B cell (primary cell): ENCODE data around the gene MISFA. TPM values are rescaled to one million over a fixed set of nuclear protein-coding genes. Genes with fewer than 3 reads are reported as not detected.

Experiments used
- ATAC-seq: fragments of 200-7000 bp; cut with Tn5 transposase; one replicate; pipeline ENCODE4 v1.10.0; 2021; ENCODE audit warnings: low read depth, mild to moderate bottlenecking, moderate number of reproducible peaks, moderate library complexity
- CTCF ChIA-PET: fragments of 350-600 bp; sonication (Branson Sonifier 250); formaldehyde crosslinking; loops from one replicate; lab custom pipeline; 2021; ENCODE audit warnings: antibody characterized with exemption, inconsistent platforms; lab: Charles Lee
- POLR2A ChIA-PET: fragments of 350-600 bp; sonication (Branson Sonifier 250); formaldehyde crosslinking; loops from one replicate; lab custom pipeline; 2021; ENCODE audit warnings: antibody characterized with exemption; lab: Charles Lee
- DNase-seq: peaks from one replicate; pipeline ENCODE4 v3.0.0; 2013
- H2AFZ ChIP-seq: 2 replicates; pipeline ENCODE4 v1.6.1; 2012; ENCODE audit warnings: mild to moderate bottlenecking, low read depth, low read length; ENCODE audit not compliant: insufficient read depth, poor library complexity, severe bottlenecking
- H3K27ac ChIP-seq, 2 donors: 1 replicate in 1 of 2; 2 replicates in 1 of 2; pipeline ENCODE4 v1.5.1; 2012 to 2013; ENCODE audit warnings: low read length in 2 of 2, mild to moderate bottlenecking in 2 of 2, moderate library complexity in 1 of 2
- H3K27me3 ChIP-seq, 4 experiments: fragments of 200-600 bp in 1 of 4; sonication (generic) in 1 of 4; replicated peaks in 1 of 4; 1 replicate in 2 of 4; 2 replicates in 2 of 4; pipeline versions ENCODE4 v1.6.1 to v1.7.0; 2013 to 2016; ENCODE audit warnings: low read length in 3 of 4, mild to moderate bottlenecking in 2 of 4, mixed read lengths in 1 of 4, moderate library complexity in 1 of 4; ENCODE audit not compliant: insufficient read depth in 4 of 4, control insufficient read depth in 3 of 4; ENCODE audit errors: control extremely low read depth in 1 of 4
- H3K36me3 ChIP-seq, 2 experiments: replicated peaks in 1 of 2; 1 replicate in 1 of 2; 2 replicates in 1 of 2; pipeline versions ENCODE4 v1.6.1 to v1.7.1; 2013; ENCODE audit warnings: low read length in 1 of 2; ENCODE audit not compliant: insufficient read depth in 2 of 2, control insufficient read depth in 1 of 2; ENCODE audit errors: control extremely low read depth in 1 of 2, extremely low read depth in 1 of 2
- H3K4me1 ChIP-seq, 2 donors: fragments of 200-600 bp in 1 of 2; sonication (generic) in 1 of 2; 1 replicate in 1 of 2; 2 replicates in 1 of 2; pipeline versions ENCODE4 v1.5.1 to v1.6.1; 2013 to 2017; ENCODE audit warnings: low read length in 2 of 2; ENCODE audit not compliant: control insufficient read depth in 2 of 2, insufficient read depth in 2 of 2
- H3K4me2 ChIP-seq: replicated peaks from 2 replicates; pipeline ENCODE3; 2012; ENCODE audit warnings: mild to moderate bottlenecking, low read depth, low read length; ENCODE audit not compliant: poor library complexity, severe bottlenecking
- H3K4me3 ChIP-seq, 5 experiments: fragments of 200-600 bp in 1 of 5; sonication (generic) in 1 of 5; 1 replicate in 3 of 5; 2 replicates in 2 of 5; pipeline versions ENCODE4 v1.5.1 to v1.7.0; 2011 to 2016; ENCODE audit warnings: low read length in 4 of 5, mild to moderate bottlenecking in 4 of 5, low read depth in 2 of 5, control low read depth in 1 of 5, moderate library complexity in 1 of 5; ENCODE audit not compliant: insufficient read depth in 1 of 5; ENCODE audit errors: control extremely low read depth in 1 of 5, extremely low read depth in 1 of 5
- H3K79me2 ChIP-seq: fragments of 200-600 bp; sonication (generic); one replicate; pipeline ENCODE4 v1.6.0; 2016; ENCODE audit warnings: low read length; ENCODE audit not compliant: control insufficient read depth, insufficient read depth
- H3K9ac ChIP-seq: fragments of 200-600 bp; sonication (generic); 2 replicates; pipeline ENCODE4 v1.6.1; 2017; ENCODE audit warnings: mild to moderate bottlenecking, low read length, moderate library complexity
- H3K9me3 ChIP-seq, 3 donors: one replicate each; pipeline versions ENCODE4 v1.6.1 to v1.7.1; 2013; ENCODE audit warnings: low read length in 2 of 3; ENCODE audit not compliant: control insufficient read depth in 2 of 3, insufficient read depth in 1 of 3; ENCODE audit errors: control extremely low read depth in 1 of 3
- H4K20me1 ChIP-seq: 2 replicates; pipeline ENCODE4 v1.6.0; 2012; ENCODE audit warnings: mild to moderate bottlenecking, low read length; ENCODE audit not compliant: insufficient read depth, control insufficient read depth, poor library complexity, severe bottlenecking
- H3K27ac Mint-ChIP-seq: one replicate; pipeline ENCODE4 v1.8.0; 2021; ENCODE audit warnings: mixed read lengths
- H3K27me3 Mint-ChIP-seq: one replicate; pipeline ENCODE4 v1.8.0; 2021; ENCODE audit warnings: mixed read lengths
- H3K4me1 Mint-ChIP-seq: one replicate; pipeline ENCODE4 v1.8.0; 2021; ENCODE audit warnings: mixed read lengths
- H3K4me3 Mint-ChIP-seq: one replicate; pipeline ENCODE4 v1.8.0; 2021; ENCODE audit warnings: mixed read lengths
- H3K9me3 Mint-ChIP-seq: one replicate; pipeline ENCODE4 v1.8.0; 2022; ENCODE audit warnings: mixed read lengths; ENCODE audit not compliant: insufficient read depth
- CTCF ChIP-seq: fragments of 200-600 bp; IDR thresholded peaks from one replicate; pipeline ENCODE4 v1.8.0; 2022; ENCODE audit warnings: antibody characterized with exemption, mild to moderate bottlenecking
- EZH2 ChIP-seq: IDR thresholded peaks from 2 replicates; pipeline ENCODE4 v1.6.1; 2012; ENCODE audit warnings: borderline replicate concordance, low read depth, mild to moderate bottlenecking, moderate library complexity, low read length; ENCODE audit not compliant: insufficient read depth, poor library complexity, severe bottlenecking
- WGBS: methylation state at CpG from one replicate; pipeline ENCODE4 v1.1.5; 2013; ENCODE audit warnings: missing lambda C conversion rate; ENCODE audit not compliant: insufficient coverage; 5-methylcytosine and 5-hydroxymethylcytosine counted together
- intact Hi-C: fragments of 100-400 bp; cut with micrococcal nuclease; formaldehyde crosslinking; loops from one replicate; pipeline ENCODE4 v1.10.0; 2022
- polyA plus RNA-seq: library from polyadenylated mRNA; depleted of rRNA; stranded (reverse); fragments of >200 nt; gene quantifications from 2 replicates; pipeline ENCODE4 v1.2.3, GENCODE V29; 2012
- total RNA-seq, 2 donors: library from RNA; stranded (reverse); fragments of 120-200 nt in 1 of 2; gene quantifications; 1 replicate in 1 of 2; 2 replicates in 1 of 2; pipeline versions ENCODE4 v1.2.3 to v1.2.4, GENCODE V29; 2013 to 2022

MISFA gene
- total and polyA plus RNA-seq, 2 donors (not counting 1 experiment from before 2014, with no cell fraction given), result 1.2 TPM; not detected in 1

- Mint-ChIP-seq H3K27me3 (no peaks in the 10 kb centered on the region), H3K4me3 (no peak overlapping the region), H3K4me1 (no peaks in the 10 kb centered on the region), H3K9me3 (no peaks in the 10 kb centered on the region), H3K27ac (no peak overlapping the region)
- Histone ChIP-seq H3K36me3 (no peaks in the 10 kb centered on the region), H3K4me2 (no peak overlapping the region), H3K27ac (no peak overlapping the region), H4K20me1 (no peaks in the 10 kb centered on the region), H3K9me3 (no peaks in the 10 kb centered on the region), H3K4me1 (no peaks in the 10 kb centered on the region), H3K9ac (no peak overlapping the region), H3K4me3 (no peak overlapping the region), H3K79me2 (no peaks in the 10 kb centered on the region), H3K27me3 (no peaks in the 10 kb centered on the region), H2AFZ (no peak overlapping the region)
- ChIA-PET CTCF (no interaction called here), POLR2A (no interaction called here)
- intact Hi-C loops, result no loop called here
- no peak for TF ChIP-seq CTCF
- no peak for TF ChIP-seq EZH2
- DNase-seq, result no peak
- ATAC-seq, result no peak
- WGBS, result no CpG with 5 or more reads among the region's 3 CpGs
These were observed 32.5 kb upstream of the MISFA start for GRCh38 chr11:18567081-18567480.

GRCh38 chr11:18575361-18575760 lies 24.2 kb upstream of the MISFA start:
- Histone ChIP-seq H3K27ac (no peak overlapping the region), H3K4me1 (no peaks in the 10 kb centered on the region), H3K79me2 (no peaks in the 10 kb centered on the region), H3K4me2 (no peak overlapping the region), H3K27me3 (no peaks in the 10 kb centered on the region), H3K9me3 (no peaks in the 10 kb centered on the region), H4K20me1 (no peaks in the 10 kb centered on the region), H3K36me3 (peaks cover 2 to 27% of the 10 kb centered on the region in 2 experiments), H3K9ac (no peak overlapping the region), H2AFZ (no peak overlapping the region), H3K4me3 (no peak overlapping the region)
- intact Hi-C loops, result no loop called here
- no peak overlapping the region for H3K4me3 Mint-ChIP-seq
- DNase-seq (no peak), ATAC-seq (no peak)
- no peak for TF ChIP-seq CTCF
- no peak for TF ChIP-seq EZH2
- H3K27me3 Mint-ChIP-seq, result no peaks in the 10 kb centered on the region
- no peaks in the 10 kb centered on the region for H3K9me3 Mint-ChIP-seq
- no CpG with 5 or more reads among the region's 1 CpG for WGBS
- H3K27ac Mint-ChIP-seq, result no peak overlapping the region
- no peaks in the 10 kb centered on the region for H3K4me1 Mint-ChIP-seq
- ChIA-PET CTCF (no interaction called here), POLR2A (no interaction called here)
